Measurements from ENCODE around the gene ENTREP1. TPM values are rescaled to one million over a fixed set of nuclear protein-coding genes. Genes with fewer than 3 reads are reported as not detected.
A peak's percentile ranks its signal among the peaks of the same experiment; 100 is the strongest.

The ENTREP1 gene
- total RNA-seq (2012; rRNA removed), result not detected in 2 replicates
- polyA plus RNA-seq (2012; rRNA removed), result 0.04 TPM in 1 of 2 replicates, not detected in the other
- polyA plus RNA-seq (2012; cell fraction: cytosol; rRNA removed), result 0.02 TPM in 1 of 2 replicates, not detected in the other
- 0.09 and 0.10 TPM in 2 replicates for polyA plus RNA-seq (2012; cell fraction: nucleus; rRNA removed; ENCODE audit: low replicate concordance)
- Bru-seq, nascent RNA, result percentile 7 among the genes with signal in this experiment
- percentile 9 among the genes with signal in this experiment for BruChase-seq, experiment 1, labeled RNA remaining after a 6-hour chase
- percentile 8 among the genes with signal in this experiment for BruChase-seq, experiment 2, labeled RNA remaining after a 2-hour chase
- long read RNA-seq, result 0 reads

GRCh38 chr9:69324549-69325401 lies at the start of gene ENTREP1:
ENTREP1 (plus strand) TSS chr9:69325215; CDS start chr9:69325310, 95 bp downstream.
- H2BK120ac ChIP-seq (ENCODE audit: low read depth, low read length), result no peak within 1 kb of the TSS
- peak; percentile 80 for ATAC-seq (ENCODE audit: low read depth)
- H3K9me1 ChIP-seq (ENCODE audit: insufficient read depth, low read length), result no peaks in the 10 kb centered on the region
- no peaks in the 10 kb centered on the region for H3K79me1 ChIP-seq (ENCODE audit: low read depth in 1 of 2, low read length in 2 of 2)
- H2AK9ac ChIP-seq (replicated peaks; ENCODE audit: low read depth, low read length, poor library complexity), result no peak within 1 kb of the TSS
- no peak within 1 kb of the TSS for H4K8ac ChIP-seq (ENCODE audit: low read depth in 2 of 2, low read length in 2 of 2)
- no peaks in the 10 kb centered on the region for H3K9me3 ChIP-seq (ENCODE audit: control insufficient read depth, insufficient read depth, low read length)
- no peak within 1 kb of the TSS for H3K14ac ChIP-seq (replicated peaks; ENCODE audit: low read depth, low read length)
- H3K27ac ChIP-seq (ENCODE audit: insufficient read depth, low read length), result no peak within 1 kb of the TSS
- H3K4ac ChIP-seq (ENCODE audit: low read depth, low read length), result no peak within 1 kb of the TSS
- intact Hi-C loops (cut with micrococcal nuclease), result no loop called here
- no peak within 1 kb of the TSS for H3K9ac ChIP-seq (ENCODE audit: low read depth, low read length)
- no peak within 1 kb of the TSS for H4K5ac ChIP-seq (ENCODE audit: low read depth, low read length)
- H3K4me2 ChIP-seq (ENCODE audit: low read depth, low read length), result peak within 1 kb of the TSS; percentile 61
- H4K20me1 ChIP-seq (ENCODE audit: insufficient read depth, low read length), result no peaks in the 10 kb centered on the region
- ChIA-PET POLR2A (ENCODE audit: unreplicated experiment) (no interaction called here), CTCF (no interaction called here)
- H3K56ac ChIP-seq (ENCODE audit: extremely low read depth, insufficient read depth, low read length), result no peak within 1 kb of the TSS
- no peak within 1 kb of the TSS for H2BK20ac ChIP-seq (ENCODE audit: low read depth, low read length)
- BruUV-seq (replicated peaks), result no TSS peak
- no peak within 1 kb of the TSS for H4K91ac ChIP-seq (ENCODE audit: insufficient read depth, low read depth, low read length)
- peak within 1 kb of the TSS; percentile 80 for H2AFZ ChIP-seq (replicated peaks; ENCODE audit: low read length, poor library complexity)
- H3K18ac ChIP-seq (ENCODE audit: low read depth, low read length), result no peak within 1 kb of the TSS
- 3% methylated on average over 30 of the region's 81 CpGs; no CpG with 5 or more reads in 1 of the 2 experiments for WGBS, 2 experiments (ENCODE audit: extremely low coverage in 2 of 2, insufficient read length in 1 of 2)
- H3K27me3 ChIP-seq (ENCODE audit: control insufficient read depth, insufficient read depth, low read length), result peaks cover 59% of the 10 kb centered on the region
- H3K4me3 ChIP-seq (ENCODE audit: insufficient read depth, low read depth, low read length), result peak within 1 kb of the TSS; percentile 9
- no peak within 1 kb of the TSS for H2AK5ac ChIP-seq (ENCODE audit: low read depth, low read length)
- no peaks in the 10 kb centered on the region for H3K4me1 ChIP-seq (ENCODE audit: control insufficient read depth, insufficient read depth, low read length)
- DNase-seq, result no peak
- no peak within 1 kb of the TSS for H2BK5ac ChIP-seq (ENCODE audit: low read depth, low read length, poor library complexity, severe bottlenecking)
- H3K23ac ChIP-seq (ENCODE audit: low read depth, low read length), result no peak within 1 kb of the TSS
- H3K36me3 ChIP-seq (ENCODE audit: control insufficient read depth, insufficient read depth, low read length), result no peaks in the 10 kb centered on the region
- in situ Hi-C loops (cut with MboI; ENCODE audit: low sequenced_read_pairs), result no loop called here
- dilution Hi-C loops (cut with HindIII; ENCODE audit: low sequenced_read_pairs, unreplicated experiment), result no loop called here
- no peak within 1 kb of the TSS for H2BK15ac ChIP-seq (ENCODE audit: low read depth, low read length)
- TF ChIP-seq POLR2A (IDR thresholded peaks at IDR 0.05; ENCODE audit: low read depth, low read length) (no peak), MXI1 (IDR thresholded peaks at IDR 0.05; ENCODE audit: borderline replicate concordance, low read depth, low read length) (no peak), MAZ (IDR thresholded peaks at IDR 0.05; ENCODE audit: borderline replicate concordance, low read depth, low read length) (no peak), ELK1 (IDR thresholded peaks at IDR 0.05; ENCODE audit: borderline replicate concordance, low read depth, low read length) (no peak), RAD21 (IDR thresholded peaks at IDR 0.05; ENCODE audit: low read length) (no peak), USF2 (IDR thresholded peaks at IDR 0.05; ENCODE audit: low read depth, low read length) (no peak), FOS (IDR thresholded peaks at IDR 0.05; ENCODE audit: low read depth, low read length) (no peak), MAFK (IDR thresholded peaks at IDR 0.05; ENCODE audit: low read depth, low read length) (no peak), CEBPB (IDR thresholded peaks at IDR 0.05; ENCODE audit: low read depth, low read length) (no peak), RFX5 (IDR thresholded peaks at IDR 0.05; ENCODE audit: low read depth, low read length) (no peak), SMC3 (IDR thresholded peaks at IDR 0.05; ENCODE audit: low read depth, low read length) (no peak), NFE2L2 (IDR thresholded peaks at IDR 0.05; ENCODE audit: low read depth, low read length) (no peak), CTCF (conservative IDR thresholded peaks at IDR 0.05; ENCODE audit: low read depth, low read length) (no peak)

Measured in IMR-90 (cell line).